Stimulated activated CD4-positive, alpha-beta T cell treated with anti-CD3 and anti-CD28 coated beads, TNF-alpha, amount 100 ng/mL, for 1 hour (primary cell): ENCODE measurements around the gene GSK3B.
A peak's percentile ranks its signal among the peaks of the same experiment; 100 is the strongest.

Source experiments
- DNase-seq, 3 donors: peaks; one replicate each; pipeline ENCODE4 v3.0.0-alpha.2; 2020; ENCODE audit warnings: low read depth in 3 of 3, low spot score in 1 of 3

The GSK3B gene

GRCh38 chr3:119825820-119826219 is 268.4 kb downstream of the GSK3B start:
- DNase-seq: no peak

GRCh38 chr3:119819806-119820205 is 274.4 kb downstream of the GSK3B start:
- DNase-seq: no peak

- DNase-seq: no peak
Observed at GRCh38 chr3:119818937-119819336, 275.3 kb downstream of the GSK3B start.

- no peak for DNase-seq
Observed at GRCh38 chr3:119817583-119818363, 276.5 kb downstream of the GSK3B start.

- DNase-seq: no peak
Observed at GRCh38 chr3:119817071-119817470, 277.2 kb downstream of the GSK3B start.

- DNase-seq: no peak
Observed at GRCh38 chr3:119815716-119816115, 278.5 kb downstream of the GSK3B start.

GRCh38 chr3:119812491-119813058 is 281.7 kb downstream of the GSK3B start:
- no peak for DNase-seq

- DNase-seq: peak in 2 of 3 donors; percentile 22 to 54
Observed at GRCh38 chr3:119810018-119810435, 284.2 kb downstream of the GSK3B start.

GRCh38 chr3:119809249-119810017 is 284.8 kb downstream of the GSK3B start:
- no peak for DNase-seq

GRCh38 chr3:119808843-119809242 is 285.4 kb downstream of the GSK3B start:
- no peak for DNase-seq

- no peak for DNase-seq
Observed at GRCh38 chr3:119808244-119808643, 286.0 kb downstream of the GSK3B start.

GRCh38 chr3:119800844-119801243 is 293.4 kb downstream of the GSK3B start:
- no peak for DNase-seq

GRCh38 chr3:119796785-119797184 is 297.5 kb downstream of the GSK3B start:
- DNase-seq: no peak

- DNase-seq: no peak
Observed at GRCh38 chr3:119796368-119796767, 297.9 kb downstream of the GSK3B start.

- no peak for DNase-seq
Observed at GRCh38 chr3:119795849-119796248, 298.4 kb downstream of the GSK3B start.

GRCh38 chr3:119794971-119795612 is 299.2 kb downstream of the GSK3B start:
- no peak for DNase-seq

- no peak for DNase-seq
Observed at GRCh38 chr3:119794401-119794800, 299.8 kb downstream of the GSK3B start.

GRCh38 chr3:119792270-119792669 is 302.0 kb downstream of the GSK3B start:
- no peak for DNase-seq

- no peak for DNase-seq
Observed at GRCh38 chr3:119790369-119790768, 303.9 kb downstream of the GSK3B start.

- DNase-seq: no peak
Observed at GRCh38 chr3:119786409-119786808, 307.8 kb downstream of the GSK3B start.

- DNase-seq: no peak
Observed at GRCh38 chr3:119783883-119784282, 310.4 kb downstream of the GSK3B start.

GRCh38 chr3:119783255-119783654 is 311.0 kb downstream of the GSK3B start:
- DNase-seq: no peak
